HG03103 (cell line): ENCODE data around the gene EIF5B.

ENCODE experiments used
- ATAC-seq: cut with Tn5 transposase; IDR thresholded peaks from one replicate; pipeline ENCODE4 v1.9.1; 2021; ENCODE audit warnings: low read depth; ENCODE audit not compliant: unreplicated experiment

Gene EIF5B

GRCh38 chr2:99404797-99405669, 67.8 kb downstream of the EIF5B start:
- ATAC-seq = no peak

GRCh38 chr2:99406137-99406536, 68.9 kb downstream of the EIF5B start:
- no peak for ATAC-seq

GRCh38 chr2:99410276-99410675, 73.1 kb downstream of the EIF5B start:
- ATAC-seq = no peak

- ATAC-seq = no peak
Measured at GRCh38 chr2:99414566-99414965, 77.4 kb downstream of the EIF5B start.

GRCh38 chr2:99417396-99417795, 80.2 kb downstream of the EIF5B start:
- no peak for ATAC-seq

- ATAC-seq = no peak
Measured at GRCh38 chr2:99420031-99420430, 82.8 kb downstream of the EIF5B start.

- ATAC-seq = no peak
Measured at GRCh38 chr2:99420751-99421299, 83.6 kb downstream of the EIF5B start.

- no peak for ATAC-seq
Measured at GRCh38 chr2:99421469-99421868, 84.3 kb downstream of the EIF5B start.

- no peak for ATAC-seq
Measured at GRCh38 chr2:99422599-99422998, 85.4 kb downstream of the EIF5B start.

- ATAC-seq = no peak
Measured at GRCh38 chr2:99424371-99424770, 87.2 kb downstream of the EIF5B start.

GRCh38 chr2:99425022-99425421, 87.8 kb downstream of the EIF5B start:
- no peak for ATAC-seq

GRCh38 chr2:99430614-99431291, 93.6 kb downstream of the EIF5B start:
- ATAC-seq = no peak

- ATAC-seq = no peak
Measured at GRCh38 chr2:99431587-99432275, 94.5 kb downstream of the EIF5B start.

GRCh38 chr2:99433340-99433739, 96.2 kb downstream of the EIF5B start:
- no peak for ATAC-seq

GRCh38 chr2:99436874-99437273, 99.7 kb downstream of the EIF5B start:
- ATAC-seq = no peak

- no peak for ATAC-seq
Measured at GRCh38 chr2:99439971-99440505, 102.8 kb downstream of the EIF5B start.

GRCh38 chr2:99442837-99443236, 105.6 kb downstream of the EIF5B start:
- no peak for ATAC-seq

GRCh38 chr2:99444222-99444621, 107.0 kb downstream of the EIF5B start:
- no peak for ATAC-seq

- ATAC-seq = no peak
Measured at GRCh38 chr2:99445065-99445464, 107.9 kb downstream of the EIF5B start.

GRCh38 chr2:99448556-99448955, 111.4 kb downstream of the EIF5B start:
- ATAC-seq = no peak

- ATAC-seq = no peak
Measured at GRCh38 chr2:99450199-99450598, 113.0 kb downstream of the EIF5B start.
